Activated CD4-positive, alpha-beta T cell treated with anti-CD3 and anti-CD28 coated beads, Interleukin-2, amount 50 U/mL, for 4 hours (primary cell): ENCODE results near the gene PALB2.

Experiments
- DNase-seq, 2 experiments: peaks; one replicate each; pipeline ENCODE4 v3.0.0-alpha.2; 2020

Gene PALB2

DNA sequence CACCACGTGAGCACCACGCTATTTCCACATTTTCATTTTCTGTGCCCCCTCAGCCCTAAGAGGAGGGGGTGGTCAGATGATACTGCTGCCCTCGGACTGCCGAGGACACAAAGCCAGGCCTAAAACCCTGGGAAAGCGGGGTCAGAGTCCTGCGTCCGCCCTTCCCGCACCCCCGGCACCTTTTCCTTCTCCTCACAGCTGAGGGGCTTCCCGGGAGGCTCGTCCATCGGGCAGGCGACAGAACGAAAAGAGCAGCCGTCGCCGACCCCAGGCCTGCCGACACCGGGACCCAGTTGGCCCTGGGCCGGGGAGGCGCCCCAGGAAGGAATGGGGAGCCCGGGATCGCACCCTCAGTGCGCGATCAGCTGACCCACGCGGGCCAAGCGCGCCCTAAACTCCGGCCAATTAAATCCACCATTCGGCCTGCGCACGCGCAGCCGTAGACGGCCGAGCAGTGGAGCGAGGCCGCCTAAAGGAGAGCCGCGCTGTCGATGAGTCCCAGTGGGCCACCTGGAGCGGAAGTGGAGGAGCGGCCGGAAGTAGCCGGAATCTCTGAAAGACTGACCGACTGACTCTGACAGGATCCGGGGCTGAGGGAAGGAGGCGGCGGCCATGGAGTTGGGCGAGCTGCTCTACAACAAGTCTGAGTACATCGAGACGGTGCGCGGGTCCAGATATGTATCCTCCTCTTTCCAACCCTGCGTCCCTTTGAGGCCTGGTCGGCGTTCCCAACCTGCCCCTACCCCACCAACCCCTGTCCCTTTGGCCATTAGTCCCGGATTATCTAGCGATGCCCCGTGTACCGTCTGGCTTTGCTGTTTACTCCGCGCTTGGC, at the start of gene PALB2, which contains the start of gene DCTN5:
Gene PALB2 (minus strand): TSS at position 380 of the 835 bp plus-strand sequence. CDS start 153 bp downstream, at position 227.
Gene DCTN5 (plus strand): TSS at position 536 of the 835 bp plus-strand sequence. CDS start 77 bp downstream, at position 613.
- DNase-seq = peak; percentile 71 to 76

GRCh38 chr16:23689442-23690187, 48.5 kb upstream of the PALB2 start:
- DNase-seq = no peak

GRCh38 chr16:23687034-23687808, 46.1 kb upstream of the PALB2 start:
- DNase-seq = no peak

DNA sequence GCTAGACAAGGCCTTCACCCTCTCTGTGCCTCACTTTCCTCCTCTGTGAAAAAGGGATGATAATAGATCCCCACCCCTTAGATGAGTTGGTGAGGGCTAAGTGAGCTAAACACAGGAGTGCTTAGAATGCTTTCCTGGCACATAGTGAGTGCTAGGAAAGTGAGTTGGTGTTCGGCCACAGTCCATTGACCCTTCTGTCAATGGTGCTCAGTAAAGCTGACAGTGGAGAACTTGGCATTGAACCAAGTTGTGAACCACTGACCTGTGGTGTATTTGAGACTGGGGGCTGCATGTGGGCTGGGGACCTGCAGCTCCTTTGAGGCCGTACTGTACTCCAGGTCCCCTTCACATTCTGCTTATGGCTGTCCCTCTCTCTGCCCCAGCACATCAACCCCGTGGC, 42.4 kb upstream of the PALB2 start:
- DNase-seq = no peak

- DNase-seq = no peak
These were observed 41.1 kb upstream of the PALB2 start for GRCh38 chr16:23682181-23682580.

- no peak for DNase-seq
These were observed 38.9 kb upstream of the PALB2 start for GRCh38 chr16:23679986-23680336.

- DNase-seq = no peak
These were observed 38.3 kb upstream of the PALB2 start for GRCh38 chr16:23679274-23679985.

GRCh38 chr16:23678430-23679273, 37.5 kb upstream of the PALB2 start, which contains the start of gene PLK1:
PLK1 (plus strand) TSS chr16:23678889; CDS start chr16:23678933, 44 bp downstream.
- peak; percentile 63 to 64 for DNase-seq

- no peak for DNase-seq
These were observed 35.9 kb upstream of the PALB2 start for GRCh38 chr16:23676924-23677480.

GRCh38 chr16:23673971-23674614, 33.0 kb upstream of the PALB2 start:
- no peak for DNase-seq

GRCh38 chr16:23670137-23670776, 29.1 kb upstream of the PALB2 start:
- DNase-seq = no peak

DNA sequence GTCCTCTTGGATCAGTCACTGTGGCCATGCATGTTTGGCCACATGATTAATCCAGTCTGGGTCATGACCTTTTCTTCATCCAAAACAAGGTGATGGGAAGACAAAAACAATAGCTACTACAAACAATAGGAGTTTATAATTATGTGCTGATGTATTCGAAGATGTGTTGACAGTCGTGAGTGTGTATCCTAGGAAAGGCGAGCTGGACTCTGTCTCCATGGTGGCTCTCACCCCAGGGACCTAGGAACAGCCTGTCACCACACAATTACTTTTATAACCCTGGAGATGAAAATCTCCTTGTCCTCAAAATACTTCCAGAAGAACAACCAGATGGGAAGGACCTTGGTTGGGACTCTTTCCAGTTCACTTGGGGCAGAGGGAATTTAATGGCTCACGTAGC, 27.8 kb upstream of the PALB2 start:
- DNase-seq = no peak

- no peak for DNase-seq
These were observed 27.1 kb upstream of the PALB2 start for GRCh38 chr16:23668225-23668624.

- no peak for DNase-seq
These were observed 26.2 kb upstream of the PALB2 start for GRCh38 chr16:23667355-23667659.

GRCh38 chr16:23666571-23667354, 25.7 kb upstream of the PALB2 start:
- DNase-seq = no peak

DNA sequence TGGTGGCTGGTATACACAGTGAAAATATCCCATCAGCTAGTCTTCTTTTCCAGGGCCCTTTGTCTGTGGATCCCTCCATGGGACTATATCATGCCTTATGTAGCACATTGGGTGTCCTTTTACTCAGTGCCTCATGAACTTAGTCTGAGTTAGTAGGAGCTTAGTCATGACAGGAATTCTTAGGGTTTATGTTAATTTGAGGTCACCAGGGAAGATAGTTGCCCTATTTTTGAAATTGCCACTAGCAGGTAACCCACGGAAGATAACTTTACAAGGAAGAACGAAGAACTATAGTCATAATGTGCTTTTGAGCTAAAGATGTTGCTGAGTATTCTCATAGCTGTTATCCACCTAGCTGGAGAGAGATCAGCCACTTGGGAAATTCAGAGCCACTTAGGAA, 22.8 kb upstream of the PALB2 start:
- DNase-seq = no peak

DNA sequence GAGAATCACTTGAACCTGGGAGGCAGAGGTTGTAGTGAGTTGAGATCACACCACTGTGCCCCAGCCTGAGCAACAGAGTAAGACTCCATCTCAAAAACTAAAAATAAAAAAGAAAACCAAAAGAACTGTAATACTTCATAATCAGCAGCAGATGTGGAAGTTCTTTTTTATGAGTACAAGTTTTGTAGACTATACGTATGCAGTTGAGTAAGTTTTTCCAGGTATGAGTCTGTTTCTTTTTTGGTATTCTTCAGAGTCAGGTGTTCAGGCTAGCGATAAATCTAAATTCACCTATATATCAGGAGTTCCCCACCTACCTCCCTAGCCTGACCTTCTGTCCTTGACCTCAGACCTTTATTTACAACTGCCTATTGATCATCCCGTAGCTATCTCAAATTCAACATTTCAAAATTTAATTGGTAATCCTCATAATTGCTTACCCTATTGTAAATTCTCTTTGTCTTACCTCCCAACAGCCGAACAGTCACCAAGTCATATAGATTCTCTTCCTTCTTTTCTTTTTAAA, 10.9 kb upstream of the PALB2 start:
- DNase-seq = no peak

- DNase-seq = no peak
These were observed 9.7 kb upstream of the PALB2 start for GRCh38 chr16:23650674-23651416.
